CD4-positive, alpha-beta T cell (primary cell): ENCODE measurements around the gene THAP7. TPM values are rescaled to one million over a fixed set of nuclear protein-coding genes. Genes with fewer than 3 reads are reported as not detected.

ENCODE experiments used
- ATAC-seq: fragments of 200-7000 bp; cut with Tn5 transposase; one replicate; pipeline ENCODE4 v1.10.0; 2022; ENCODE audit warnings: mild to moderate bottlenecking; ENCODE audit not compliant: poor library complexity
- CTCF ChIA-PET: fragments of 350-600 bp; sonication (Branson Sonifier 250); formaldehyde crosslinking; loops from one replicate; lab custom pipeline; 2021; ENCODE audit warnings: antibody characterized with exemption, inconsistent platforms; lab: Charles Lee
- POLR2A ChIA-PET: fragments of 350-600 bp; sonication (Branson Sonifier 250); formaldehyde crosslinking; loops from one replicate; lab custom pipeline; 2021; ENCODE audit warnings: antibody characterized with exemption, inconsistent platforms; lab: Charles Lee
- DNase-seq, 14 experiments: peaks; one replicate each; pipeline ENCODE4 v3.0.0-alpha.2; 2013 to 2020; ENCODE audit warnings: mixed read lengths in 2 of 14
- H3K27ac ChIP-seq, 2 donors: one replicate each; pipeline versions ENCODE4 v1.5.1 to v1.7.0; 2013; ENCODE audit warnings: low read length in 2 of 2, low read depth in 1 of 2, mild to moderate bottlenecking in 1 of 2
- H3K27me3 ChIP-seq, 2 experiments: 1 replicate in 1 of 2; 2 replicates in 1 of 2; pipeline versions ENCODE4 v1.6.1 to v1.7.0; 2013; ENCODE audit warnings: low read length in 2 of 2, control low read depth in 1 of 2, mild to moderate bottlenecking in 1 of 2, moderate library complexity in 1 of 2; ENCODE audit not compliant: insufficient read depth in 2 of 2, control insufficient read depth in 1 of 2
- H3K36me3 ChIP-seq: one replicate; pipeline ENCODE4 v1.6.1; 2013; ENCODE audit warnings: low read length, control low read depth; ENCODE audit not compliant: insufficient read depth
- H3K4me1 ChIP-seq: one replicate; pipeline ENCODE4 v1.6.1; 2013; ENCODE audit warnings: low read length, control low read depth; ENCODE audit not compliant: insufficient read depth
- H3K4me3 ChIP-seq: one replicate; pipeline ENCODE4 v1.5.1; 2013; ENCODE audit warnings: mild to moderate bottlenecking, low read length, moderate library complexity
- H3K9me3 ChIP-seq, 2 experiments: 1 replicate in 1 of 2; 2 replicates in 1 of 2; pipeline versions ENCODE4 v1.6.1 to v1.7.0; 2013; ENCODE audit warnings: low read length in 2 of 2, mild to moderate bottlenecking in 2 of 2, control low read depth in 1 of 2, moderate library complexity in 1 of 2; ENCODE audit not compliant: control insufficient read depth in 1 of 2, insufficient read depth in 1 of 2
- H3K27ac Mint-ChIP-seq: one replicate; pipeline ENCODE4 v1.8.0; 2020; ENCODE audit warnings: mixed read lengths
- H3K27me3 Mint-ChIP-seq: one replicate; pipeline ENCODE4 v1.8.0; 2021; ENCODE audit warnings: mixed read lengths
- H3K36me3 Mint-ChIP-seq: one replicate; pipeline ENCODE4 v1.8.0; 2021; ENCODE audit warnings: low read depth, mixed read lengths
- H3K4me1 Mint-ChIP-seq: one replicate; pipeline ENCODE4 v1.8.0; 2021; ENCODE audit warnings: low read depth, mixed read lengths
- H3K4me3 Mint-ChIP-seq: one replicate; pipeline ENCODE4 v1.8.0; 2020; ENCODE audit warnings: mild to moderate bottlenecking, mixed read lengths
- H3K9me3 Mint-ChIP-seq: one replicate; pipeline ENCODE4 v1.8.0; 2020; ENCODE audit warnings: mixed read lengths
- intact Hi-C, 2 experiments: fragments of 100-400 bp; cut with DNase I in 1 of 2; cut with micrococcal nuclease in 1 of 2; formaldehyde crosslinking; loops; one replicate each; pipeline versions ENCODE4 v1.15.1 to v1.9.0; 2023 to 2025; cut with DNase I, micrococcal nuclease
- total RNA-seq, 174 experiments: library from RNA in 2 of 174; stranded (reverse) in 2 of 174; gene quantifications; one replicate each; pipeline ENCODE4 v1.2.3 and lab custom pipeline; 2021 to 2026
- TF ChIP-seq, protein P1 (sequence below): fragments of 200-600 bp; IDR thresholded peaks from one replicate; pipeline ENCODE4 v1.8.0; 2022; ENCODE audit warnings: antibody characterized with exemption, mild to moderate bottlenecking

THAP7 gene
- total RNA-seq, 2 experiments from 2014 or later, result 82.7 to 84.0 TPM

DNA sequence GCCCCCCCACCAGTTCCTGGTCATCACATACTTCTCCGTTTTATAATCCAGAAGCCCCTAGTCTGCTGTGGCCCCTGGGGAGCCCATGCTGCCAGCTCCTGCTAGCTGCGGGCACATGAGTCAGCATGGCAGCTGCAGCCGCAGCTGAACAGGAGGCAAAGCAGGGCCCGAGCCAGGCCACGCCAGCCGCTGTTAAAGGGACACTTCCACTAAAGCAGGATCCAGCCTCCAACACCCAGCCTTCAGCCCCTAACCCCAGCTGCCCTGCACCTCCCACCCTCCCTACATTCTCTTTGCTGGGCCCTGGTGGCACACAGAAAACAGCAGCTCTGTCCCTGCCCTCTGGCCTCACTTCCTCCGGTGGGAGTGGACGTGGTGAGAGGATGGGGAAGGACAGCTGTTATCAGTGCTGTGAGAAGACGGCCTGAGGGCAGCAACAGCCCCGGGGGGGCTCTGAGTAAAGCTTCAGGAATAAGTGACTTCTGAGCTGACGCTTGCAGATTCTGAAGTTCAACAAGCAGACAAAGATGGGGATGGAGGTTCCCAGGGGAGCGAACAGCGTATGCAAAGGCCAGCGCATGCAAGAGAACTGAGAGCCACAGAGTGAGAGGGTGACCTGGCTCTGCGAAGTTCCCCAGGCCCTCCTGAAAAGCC is 43.1 kb upstream of the THAP7 start:
- H3K9me3 ChIP-seq, result no peaks in the 10 kb centered on the region
- ATAC-seq, result peak; percentile 19
- H3K9me3 Mint-ChIP-seq, result no peaks in the 10 kb centered on the region
- TF ChIP-seq, protein P1, sequence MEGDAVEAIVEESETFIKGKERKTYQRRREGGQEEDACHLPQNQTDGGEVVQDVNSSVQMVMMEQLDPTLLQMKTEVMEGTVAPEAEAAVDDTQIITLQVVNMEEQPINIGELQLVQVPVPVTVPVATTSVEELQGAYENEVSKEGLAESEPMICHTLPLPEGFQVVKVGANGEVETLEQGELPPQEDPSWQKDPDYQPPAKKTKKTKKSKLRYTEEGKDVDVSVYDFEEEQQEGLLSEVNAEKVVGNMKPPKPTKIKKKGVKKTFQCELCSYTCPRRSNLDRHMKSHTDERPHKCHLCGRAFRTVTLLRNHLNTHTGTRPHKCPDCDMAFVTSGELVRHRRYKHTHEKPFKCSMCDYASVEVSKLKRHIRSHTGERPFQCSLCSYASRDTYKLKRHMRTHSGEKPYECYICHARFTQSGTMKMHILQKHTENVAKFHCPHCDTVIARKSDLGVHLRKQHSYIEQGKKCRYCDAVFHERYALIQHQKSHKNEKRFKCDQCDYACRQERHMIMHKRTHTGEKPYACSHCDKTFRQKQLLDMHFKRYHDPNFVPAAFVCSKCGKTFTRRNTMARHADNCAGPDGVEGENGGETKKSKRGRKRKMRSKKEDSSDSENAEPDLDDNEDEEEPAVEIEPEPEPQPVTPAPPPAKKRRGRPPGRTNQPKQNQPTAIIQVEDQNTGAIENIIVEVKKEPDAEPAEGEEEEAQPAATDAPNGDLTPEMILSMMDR, result no peak
- H3K36me3 Mint-ChIP-seq, result no peaks in the 10 kb centered on the region
- H3K27ac Mint-ChIP-seq, result no peak overlapping the region
- H3K27me3 ChIP-seq, result peaks cover 6 to 7% of the 10 kb centered on the region in 2 experiments
- intact Hi-C loops, result loop anchor here in 1 of 2 experiments (5.0 kb wide), 1 partner anchor 53 kb away; no protein-coding TSS in a partner anchor
- ChIA-PET POLR2A (interaction anchor here (1.4 kb wide), 1 partner anchor 43 kb away, joined by 4 read pairs; the partner anchor contains the start of gene THAP7), CTCF (no interaction called here)
- H3K27me3 Mint-ChIP-seq, result peaks cover 32% of the 10 kb centered on the region
- peaks cover 30% of the 10 kb centered on the region for H3K4me1 ChIP-seq
- DNase-seq, result peak in 2 of 14 experiments; percentile 11 to 14
- H3K4me3 ChIP-seq, result peak overlapping the region; percentile 16
- H3K36me3 ChIP-seq, result no peaks in the 10 kb centered on the region
- peaks cover 21% of the 10 kb centered on the region for H3K4me1 Mint-ChIP-seq
- H3K4me3 Mint-ChIP-seq, result peak overlapping the region; percentile 42
- no peak overlapping the region for H3K27ac ChIP-seq

GRCh38 chr22:21043860-21044535 is 42.1 kb upstream of the THAP7 start:
- no peak overlapping the region for H3K4me3 ChIP-seq
- H3K36me3 Mint-ChIP-seq, result no peaks in the 10 kb centered on the region
- H3K9me3 Mint-ChIP-seq, result no peaks in the 10 kb centered on the region
- H3K36me3 ChIP-seq, result no peaks in the 10 kb centered on the region
- CTCF ChIA-PET, result no interaction called here
- H3K27me3 ChIP-seq, result peaks cover 6 to 7% of the 10 kb centered on the region in 2 experiments
- TF ChIP-seq, protein P1, result no peak
- H3K4me3 Mint-ChIP-seq, result no peak overlapping the region
- intact Hi-C loops, result loop anchor here in 1 of 2 experiments (5.0 kb wide), 1 partner anchor 52 kb away; no protein-coding TSS in a partner anchor
- H3K9me3 ChIP-seq, result no peaks in the 10 kb centered on the region
- POLR2A ChIA-PET, result interaction anchor here (1.4 kb wide), 1 partner anchor 42 kb away, joined by 4 read pairs; the partner anchor contains the start of gene THAP7
- H3K27ac Mint-ChIP-seq, result no peak overlapping the region
- no peak for DNase-seq
- H3K27me3 Mint-ChIP-seq, result peaks cover 36% of the 10 kb centered on the region
- H3K27ac ChIP-seq, result no peak overlapping the region
- ATAC-seq, result no peak
- peaks cover 21% of the 10 kb centered on the region for H3K4me1 Mint-ChIP-seq
- H3K4me1 ChIP-seq, result peaks cover 30% of the 10 kb centered on the region

DNA sequence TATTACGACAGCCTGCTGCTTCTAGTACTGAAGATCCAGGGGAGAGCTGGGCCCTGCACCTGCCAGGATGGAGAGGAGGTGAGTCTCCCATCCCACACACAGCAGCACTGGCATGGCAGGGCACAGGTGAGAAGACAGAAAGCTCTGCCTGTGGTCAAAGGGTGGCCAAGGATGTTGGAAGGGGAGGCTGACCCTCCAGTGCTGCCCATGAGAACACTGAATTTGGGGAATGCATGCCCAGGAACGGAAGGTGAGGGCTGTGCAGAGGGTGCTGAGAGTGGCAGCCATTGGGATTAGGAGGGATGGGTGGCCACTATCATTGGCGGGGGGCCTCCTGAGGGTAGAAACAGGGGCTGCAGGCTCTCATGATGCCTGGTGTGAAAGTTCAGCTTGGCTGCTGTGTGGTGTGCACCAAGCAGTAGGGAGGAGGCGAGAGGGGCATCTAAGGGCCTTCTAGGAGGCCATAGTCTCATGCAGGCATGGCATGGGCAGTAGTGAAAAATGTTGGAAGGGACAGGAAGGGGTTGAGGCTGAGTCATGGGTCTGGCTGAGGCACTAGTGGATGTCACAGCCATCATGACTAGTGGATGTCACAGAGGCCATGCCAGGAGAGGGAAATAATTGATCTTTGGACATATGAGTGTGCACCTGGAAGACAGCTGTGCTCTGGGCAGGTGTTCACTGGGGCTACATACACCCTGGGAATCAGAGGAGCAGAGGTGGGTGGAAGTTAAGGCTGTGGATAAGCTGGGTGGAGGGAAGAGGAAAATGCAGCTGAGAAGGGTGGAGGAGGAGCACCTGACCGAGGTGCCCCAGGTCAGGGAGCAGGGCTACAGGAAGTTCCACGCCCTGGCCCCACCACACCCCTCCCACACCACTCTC is 41.3 kb upstream of the THAP7 start:
- Histone ChIP-seq H3K4me1 (peaks cover 30% of the 10 kb centered on the region), H3K27me3 (peaks cover 6 to 12% of the 10 kb centered on the region in 2 experiments), H3K4me3 (no peak overlapping the region), H3K9me3 (no peaks in the 10 kb centered on the region), H3K27ac (no peak overlapping the region), H3K36me3 (no peaks in the 10 kb centered on the region)
- ATAC-seq, result no peak
- ChIA-PET CTCF (no interaction called here), POLR2A (no interaction called here)
- intact Hi-C loops, result loop anchor here in 1 of 2 experiments (5.0 kb wide), 1 partner anchor 51 kb away; no protein-coding TSS in a partner anchor
- TF ChIP-seq, protein P1, result no peak
- peaks cover 21% of the 10 kb centered on the region for H3K4me1 Mint-ChIP-seq
- no peak for DNase-seq
- H3K27me3 Mint-ChIP-seq, result peaks cover 40% of the 10 kb centered on the region
- no peak overlapping the region for H3K27ac Mint-ChIP-seq
- H3K4me3 Mint-ChIP-seq, result no peak overlapping the region
- H3K9me3 Mint-ChIP-seq, result no peaks in the 10 kb centered on the region
- no peaks in the 10 kb centered on the region for H3K36me3 Mint-ChIP-seq
